Measurements from ENCODE around the gene LHPP. TPM values are rescaled to one million over a fixed set of nuclear protein-coding genes. Genes with fewer than 3 reads are reported as not detected.

The LHPP gene
- total and polyA plus RNA-seq, 2 experiments from 2014 or later: 19.0 to 22.9 TPM

DNA sequence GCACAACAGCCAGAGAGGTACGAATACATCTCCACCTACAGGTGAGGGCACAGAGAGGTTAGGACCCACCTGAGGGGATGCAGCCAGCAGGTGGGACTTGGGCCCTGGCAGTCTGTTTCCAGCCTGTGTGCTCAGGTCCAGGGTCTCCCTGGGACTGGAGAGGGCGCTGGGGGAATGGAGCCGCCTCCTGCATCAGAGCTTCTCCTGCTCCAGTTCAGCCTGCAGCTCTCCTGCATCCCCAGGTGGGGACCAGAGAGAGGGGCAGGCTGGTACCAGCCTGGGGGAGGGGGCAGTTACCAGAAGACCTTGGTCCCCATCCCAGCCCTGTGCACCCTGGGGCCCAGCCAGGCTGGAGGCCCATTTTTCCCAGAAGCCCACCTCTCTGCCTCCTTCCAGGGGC lies 80.7 kb downstream of the LHPP start:
- no peak overlapping the region for H3K9ac ChIP-seq
- H3K36me3 ChIP-seq (ENCODE audit: low read depth): no peaks in the 10 kb centered on the region
- no peaks in the 10 kb centered on the region for H3K9me2 ChIP-seq (ENCODE audit: insufficient read depth)
- in situ Hi-C loops (cut with MboI): no loop called here
- no peak overlapping the region for H3K4me2 ChIP-seq (ENCODE audit: unreplicated experiment)
- H3K27ac ChIP-seq: no peak overlapping the region
- H3K79me2 ChIP-seq (ENCODE audit: insufficient read depth): no peaks in the 10 kb centered on the region
- no peaks in the 10 kb centered on the region for H4K20me1 ChIP-seq (ENCODE audit: insufficient read depth)
- no peak overlapping the region for H2AFZ ChIP-seq
- H3K4me3 ChIP-seq: no peak overlapping the region
- no peaks in the 10 kb centered on the region for H3K9me3 ChIP-seq (ENCODE audit: low read depth)
- DNase-seq: no peak
- no peaks in the 10 kb centered on the region for H3F3A ChIP-seq (ENCODE audit: insufficient read depth)
- H3K27me3 ChIP-seq (replicated peaks; ENCODE audit: insufficient read depth): no peaks in the 10 kb centered on the region
- TF ChIP-seq EZH2 (IDR thresholded peaks at IDR 0.05; ENCODE audit: insufficient read depth, poor library complexity, severe bottlenecking) (no peak), EZH2phosphoT487 (IDR thresholded peaks at IDR 0.05; ENCODE audit: insufficient read depth, low read depth) (no peak)
- no peaks in the 10 kb centered on the region for H3K4me1 ChIP-seq (ENCODE audit: insufficient read depth)
- 93 to 98% methylated on average over 3 of the region's 3 CpGs for WGBS, 2 experiments (ENCODE audit: low coverage in 1 of 2, low lambda C conversion rate in 2 of 2, missing lambda C conversion rate in 2 of 2)

- H3K9me3 ChIP-seq (ENCODE audit: low read depth): no peaks in the 10 kb centered on the region
- in situ Hi-C loops (cut with MboI): no loop called here
- WGBS, 2 experiments (ENCODE audit: low coverage in 1 of 2, low lambda C conversion rate in 2 of 2, missing lambda C conversion rate in 2 of 2): 79 to 88% methylated on average over 13 of the region's 13 CpGs
Observed at GRCh38 chr10:124543146-124543545, 81.5 kb downstream of the LHPP start.

DNA sequence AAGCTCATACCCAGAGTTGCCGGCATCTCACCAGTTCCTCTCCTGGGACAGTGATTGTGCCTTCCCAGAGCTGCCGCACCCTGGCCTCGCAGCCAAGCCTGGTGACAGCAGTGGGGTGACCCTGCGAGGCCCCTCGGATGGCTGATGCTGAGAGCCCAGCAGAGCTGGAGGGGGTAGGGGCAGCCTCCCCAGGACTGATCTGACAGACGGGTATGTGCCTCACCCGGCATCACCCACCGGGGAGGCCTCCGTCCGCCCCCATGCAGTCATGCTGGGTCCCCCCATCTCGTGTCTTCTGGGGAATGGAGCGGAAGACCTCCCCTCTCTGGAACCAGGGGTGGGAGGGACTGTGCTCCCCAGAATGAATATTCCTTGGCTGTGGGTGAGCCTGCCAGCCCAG lies 82.3 kb downstream of the LHPP start:
- Histone ChIP-seq H3K9me2 (ENCODE audit: insufficient read depth) (no peaks in the 10 kb centered on the region), H3K79me2 (ENCODE audit: insufficient read depth) (no peaks in the 10 kb centered on the region), H3F3A (ENCODE audit: insufficient read depth) (no peaks in the 10 kb centered on the region), H4K20me1 (ENCODE audit: insufficient read depth) (no peaks in the 10 kb centered on the region), H3K36me3 (ENCODE audit: low read depth) (no peaks in the 10 kb centered on the region), H2AFZ (no peak overlapping the region), H3K4me2 (ENCODE audit: unreplicated experiment) (no peak overlapping the region), H3K27ac (no peak overlapping the region), H3K4me1 (ENCODE audit: insufficient read depth) (no peaks in the 10 kb centered on the region), H3K9me3 (ENCODE audit: low read depth) (no peaks in the 10 kb centered on the region), H3K9ac (no peak overlapping the region), H3K4me3 (no peak overlapping the region), H3K27me3 (replicated peaks; ENCODE audit: insufficient read depth) (no peaks in the 10 kb centered on the region)
- in situ Hi-C loops (cut with MboI): no loop called here
- TF ChIP-seq EZH2phosphoT487 (IDR thresholded peaks at IDR 0.05; ENCODE audit: insufficient read depth, low read depth) (no peak), EZH2 (IDR thresholded peaks at IDR 0.05; ENCODE audit: insufficient read depth, poor library complexity, severe bottlenecking) (no peak)
- 80 to 88% methylated on average over 10 to 12 of the region's 12 CpGs for WGBS, 2 experiments (ENCODE audit: low coverage in 1 of 2, low lambda C conversion rate in 2 of 2, missing lambda C conversion rate in 2 of 2)
- no peak for DNase-seq

More at GRCh38 chr10:124543146-124543545, 81.5 kb downstream of the LHPP start:
- Histone ChIP-seq H3K9me2 (ENCODE audit: insufficient read depth) (no peaks in the 10 kb centered on the region), H3K4me3 (no peak overlapping the region), H3K4me1 (ENCODE audit: insufficient read depth) (no peaks in the 10 kb centered on the region), H4K20me1 (ENCODE audit: insufficient read depth) (no peaks in the 10 kb centered on the region), H3F3A (ENCODE audit: insufficient read depth) (no peaks in the 10 kb centered on the region), H2AFZ (no peak overlapping the region), H3K27me3 (replicated peaks; ENCODE audit: insufficient read depth) (no peaks in the 10 kb centered on the region), H3K27ac (no peak overlapping the region), H3K36me3 (ENCODE audit: low read depth) (no peaks in the 10 kb centered on the region), H3K79me2 (ENCODE audit: insufficient read depth) (no peaks in the 10 kb centered on the region), H3K9ac (no peak overlapping the region), H3K4me2 (ENCODE audit: unreplicated experiment) (no peak overlapping the region)
- no peak for DNase-seq
- TF ChIP-seq EZH2phosphoT487 (IDR thresholded peaks at IDR 0.05; ENCODE audit: insufficient read depth, low read depth): no peak
- no peak for TF ChIP-seq EZH2 (IDR thresholded peaks at IDR 0.05; ENCODE audit: insufficient read depth, poor library complexity, severe bottlenecking)

GRCh38 chr10:124544711-124545110 lies 83.1 kb downstream of the LHPP start:
- Histone ChIP-seq H3K4me2 (ENCODE audit: unreplicated experiment) (no peak overlapping the region), H3K36me3 (ENCODE audit: low read depth) (no peaks in the 10 kb centered on the region), H3K9me2 (ENCODE audit: insufficient read depth) (no peaks in the 10 kb centered on the region), H3K27ac (no peak overlapping the region), H3K4me3 (no peak overlapping the region), H3K4me1 (ENCODE audit: insufficient read depth) (no peaks in the 10 kb centered on the region), H3F3A (ENCODE audit: insufficient read depth) (no peaks in the 10 kb centered on the region), H3K27me3 (replicated peaks; ENCODE audit: insufficient read depth) (no peaks in the 10 kb centered on the region), H3K9me3 (ENCODE audit: low read depth) (no peaks in the 10 kb centered on the region), H3K79me2 (ENCODE audit: insufficient read depth) (no peaks in the 10 kb centered on the region), H2AFZ (no peak overlapping the region), H4K20me1 (ENCODE audit: insufficient read depth) (no peaks in the 10 kb centered on the region), H3K9ac (no peak overlapping the region)
- 82 to 87% methylated on average over 16 of the region's 16 CpGs for WGBS, 2 experiments (ENCODE audit: low coverage in 1 of 2, low lambda C conversion rate in 2 of 2, missing lambda C conversion rate in 2 of 2)
- in situ Hi-C loops (cut with MboI): no loop called here
- DNase-seq: no peak
- no peak for TF ChIP-seq EZH2phosphoT487 (IDR thresholded peaks at IDR 0.05; ENCODE audit: insufficient read depth, low read depth)
- TF ChIP-seq EZH2 (IDR thresholded peaks at IDR 0.05; ENCODE audit: insufficient read depth, poor library complexity, severe bottlenecking): no peak

All from GM23248 (cell line).